GM12801 (cell line): ENCODE measurements around the gene TNN.

ENCODE experiments used
- TF ChIP-seq, protein P1 (sequence below): IDR thresholded peaks from one replicate; pipeline ENCODE4 v1.5.1; 2011; ENCODE audit warnings: control low read depth; ENCODE audit not compliant: insufficient read length; ENCODE audit errors: extremely low read depth

The TNN gene

DNA sequence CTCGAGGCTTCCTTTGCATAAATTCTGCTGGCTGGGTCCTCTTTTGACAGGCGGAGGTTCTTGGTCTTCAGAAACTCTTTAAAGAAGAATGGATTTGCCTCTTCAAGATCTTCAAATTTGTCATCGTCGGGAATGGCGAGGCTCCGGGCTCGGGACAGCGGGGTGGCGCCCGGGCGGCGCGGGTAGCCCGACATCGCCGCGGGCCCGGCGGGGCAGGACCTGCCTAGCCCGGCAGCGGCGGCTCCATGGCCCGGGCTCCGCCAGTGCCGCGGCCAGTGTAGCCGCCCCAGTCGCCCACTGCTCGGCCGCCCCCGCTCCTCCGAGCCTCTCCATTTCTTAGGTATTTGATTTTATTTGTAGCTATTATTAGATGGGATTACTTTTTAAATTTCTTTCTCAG, 22.1 kb upstream of the TNN start:
- TF ChIP-seq, protein P1, sequence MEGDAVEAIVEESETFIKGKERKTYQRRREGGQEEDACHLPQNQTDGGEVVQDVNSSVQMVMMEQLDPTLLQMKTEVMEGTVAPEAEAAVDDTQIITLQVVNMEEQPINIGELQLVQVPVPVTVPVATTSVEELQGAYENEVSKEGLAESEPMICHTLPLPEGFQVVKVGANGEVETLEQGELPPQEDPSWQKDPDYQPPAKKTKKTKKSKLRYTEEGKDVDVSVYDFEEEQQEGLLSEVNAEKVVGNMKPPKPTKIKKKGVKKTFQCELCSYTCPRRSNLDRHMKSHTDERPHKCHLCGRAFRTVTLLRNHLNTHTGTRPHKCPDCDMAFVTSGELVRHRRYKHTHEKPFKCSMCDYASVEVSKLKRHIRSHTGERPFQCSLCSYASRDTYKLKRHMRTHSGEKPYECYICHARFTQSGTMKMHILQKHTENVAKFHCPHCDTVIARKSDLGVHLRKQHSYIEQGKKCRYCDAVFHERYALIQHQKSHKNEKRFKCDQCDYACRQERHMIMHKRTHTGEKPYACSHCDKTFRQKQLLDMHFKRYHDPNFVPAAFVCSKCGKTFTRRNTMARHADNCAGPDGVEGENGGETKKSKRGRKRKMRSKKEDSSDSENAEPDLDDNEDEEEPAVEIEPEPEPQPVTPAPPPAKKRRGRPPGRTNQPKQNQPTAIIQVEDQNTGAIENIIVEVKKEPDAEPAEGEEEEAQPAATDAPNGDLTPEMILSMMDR, result no peak

DNA sequence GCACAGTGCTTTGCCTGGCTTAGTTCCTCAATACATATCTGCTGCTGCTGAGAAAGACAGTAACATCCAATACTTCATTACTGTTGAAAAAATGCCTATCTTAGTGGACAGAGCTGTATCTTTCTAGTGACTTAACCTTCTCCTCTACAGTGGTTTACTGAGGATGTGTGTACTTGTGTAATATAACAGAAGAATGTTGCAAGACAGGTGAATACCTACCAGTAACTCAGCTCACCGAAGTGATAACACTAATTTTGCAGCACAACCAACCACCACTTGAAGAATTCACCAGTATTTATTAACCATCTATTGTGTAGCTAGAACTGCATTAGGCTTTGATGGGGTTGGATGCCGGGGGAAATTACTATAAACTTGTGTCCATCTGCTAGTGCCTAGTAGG, 16.6 kb upstream of the TNN start:
- TF ChIP-seq, protein P1, result no peak

DNA sequence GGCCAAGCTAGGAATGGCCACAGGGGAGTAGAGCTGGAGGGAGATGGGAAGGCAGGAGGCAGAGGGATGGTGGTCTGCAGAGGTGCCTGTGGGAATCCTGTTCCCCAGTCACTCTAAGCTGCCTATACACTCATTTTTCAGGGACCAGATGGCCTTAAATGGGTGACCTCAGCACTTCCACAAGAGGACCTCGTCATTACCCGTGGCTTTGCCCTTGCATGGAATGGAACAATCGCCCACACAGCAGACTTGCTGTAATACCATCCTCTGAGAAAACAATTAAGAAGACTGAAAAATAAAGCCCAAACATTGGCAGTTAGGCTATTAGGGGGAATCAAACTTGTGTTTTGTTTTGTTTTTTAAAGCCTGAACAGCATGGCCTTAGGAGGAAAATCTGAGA, 12.9 kb upstream of the TNN start:
- TF ChIP-seq, protein P1, result no peak

DNA sequence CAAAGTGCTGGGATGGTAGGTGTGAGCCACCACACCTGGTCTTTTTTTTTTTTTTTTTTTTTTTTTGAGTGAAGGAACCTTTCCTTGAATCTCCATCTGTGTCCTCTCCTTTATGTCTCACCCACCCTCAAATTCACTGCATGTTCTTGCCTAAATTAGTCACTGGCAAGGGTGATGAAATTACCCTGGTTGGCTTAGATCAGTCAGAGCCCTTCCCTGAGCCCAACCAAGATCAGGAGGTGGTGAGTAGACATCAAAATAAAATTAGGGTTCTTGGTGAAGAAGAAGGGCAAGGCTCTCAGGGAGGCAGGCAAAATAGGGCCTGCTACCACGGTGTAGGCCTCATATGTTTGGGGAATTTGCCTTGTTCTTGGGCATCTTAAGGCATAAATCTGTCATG, 5.3 kb upstream of the TNN start:
- TF ChIP-seq, protein P1, result no peak

DNA sequence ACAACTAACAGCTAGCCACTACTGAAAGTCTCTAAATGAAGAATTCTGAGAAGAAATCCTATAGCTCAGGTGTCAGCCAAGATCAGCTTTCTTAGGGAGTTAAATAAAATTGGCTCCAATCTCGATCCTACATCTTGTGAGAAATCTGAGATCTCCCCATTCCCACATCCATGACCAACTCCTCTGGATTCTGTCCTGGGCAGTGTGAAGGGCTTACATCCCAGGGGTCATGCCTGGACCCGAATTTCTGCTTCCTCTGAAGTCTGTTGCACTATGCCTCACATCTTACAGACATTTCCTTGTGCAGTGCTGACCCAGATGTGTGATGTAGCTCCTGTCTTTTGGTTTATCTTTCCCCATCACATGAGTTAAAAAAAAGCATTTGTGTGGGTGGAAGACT, 4.8 kb upstream of the TNN start:
- TF ChIP-seq, protein P1, result no peak

DNA sequence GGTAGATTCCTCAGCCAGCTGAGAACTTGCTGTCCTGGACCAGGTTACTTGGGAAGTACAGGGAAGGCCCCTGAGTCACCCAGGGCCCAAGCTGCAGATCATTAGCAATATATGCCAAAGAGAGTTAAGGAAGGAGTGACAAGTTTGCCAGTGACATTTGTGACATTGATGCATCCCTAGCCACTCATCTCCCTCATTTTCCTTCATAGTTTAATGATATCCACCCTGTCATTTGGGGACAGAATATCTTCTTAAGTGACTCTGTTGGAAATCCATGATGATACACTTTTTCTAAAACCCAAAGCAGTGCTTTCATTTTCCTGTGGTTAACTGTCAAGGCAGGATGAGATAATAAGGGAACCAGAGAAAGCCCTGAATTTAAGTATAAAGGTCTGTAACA, 3.2 kb downstream of the TNN start:
- TF ChIP-seq, protein P1, result no peak

DNA sequence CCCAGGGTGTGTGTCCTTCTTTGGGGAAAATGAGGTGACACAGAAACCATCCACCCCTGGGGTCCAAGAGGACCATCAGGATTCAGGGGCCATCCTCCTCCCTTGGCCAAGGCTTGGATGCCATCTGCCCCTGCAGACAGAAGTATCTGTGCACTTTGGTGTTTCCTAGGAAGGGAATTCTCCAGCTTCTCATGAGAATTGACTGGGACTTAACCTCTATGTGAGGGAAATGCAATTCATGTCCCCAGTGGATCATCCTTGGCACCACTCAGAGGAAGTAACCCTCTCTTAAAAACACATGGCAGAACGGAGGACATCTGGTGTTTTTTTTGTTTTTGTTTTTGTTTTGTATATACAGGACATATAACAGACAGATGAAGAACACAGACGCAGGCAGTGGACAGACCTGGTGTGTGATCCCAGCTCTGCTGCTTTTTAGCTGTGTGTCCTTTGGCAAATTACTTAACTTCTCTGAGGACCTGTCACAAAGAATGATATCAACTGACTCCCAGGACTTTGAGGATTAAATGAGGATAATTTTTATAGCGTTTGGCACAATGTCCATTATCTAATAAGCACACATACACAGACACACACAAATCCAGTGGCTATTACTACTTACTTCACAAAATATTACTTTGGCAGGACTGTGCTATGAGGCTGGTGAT, 3.8 kb downstream of the TNN start:
- TF ChIP-seq, protein P1, result no peak
